PC-9 (cell line): ENCODE data around the gene MMD2. TPM values are rescaled to one million over a fixed set of nuclear protein-coding genes. Genes with fewer than 3 reads are reported as not detected.

Experiments used
- BruUV-seq: library from RNA; stranded (reverse); fragments of 400-500 nt; replicated peaks from 2 replicates; lab custom pipeline; 2021; lab: Mats Ljungman, UMichigan
- CTCF ChIA-PET: fragments of 300-600 bp; sonication (Branson Sonifier 250); formaldehyde crosslinking; loops from one replicate; lab custom pipeline; 2022; ENCODE audit warnings: antibody characterized with exemption; lab: Charles Lee
- POLR2A ChIA-PET: fragments of 300-600 bp; sonication (Branson Sonifier 250); formaldehyde crosslinking; loops from one replicate; lab custom pipeline; 2022; ENCODE audit warnings: antibody characterized with exemption; ENCODE audit not compliant: unreplicated experiment; lab: Charles Lee
- DNase-seq, 2 experiments: peaks; one replicate each; pipeline versions ENCODE4 v3.0.0 to v3.0.0-alpha.2; 2015 to 2022; ENCODE audit warnings: mixed read lengths in 1 of 2
- H2AFZ ChIP-seq: fragments of 200-600 bp; sonication (generic); 2 replicates; pipeline ENCODE4 v1.8.1; 2017; ENCODE audit warnings: antibody characterized with exemption
- H3F3A ChIP-seq: fragments of 200-600 bp; sonication (generic); 2 replicates; pipeline ENCODE4 v1.8.1; 2017; ENCODE audit warnings: antibody characterized with exemption, mild to moderate bottlenecking, low read depth; ENCODE audit not compliant: insufficient read depth
- H3K27ac ChIP-seq: fragments of 200-600 bp; sonication (generic); 2 replicates; pipeline ENCODE4 v1.6.1; 2016; ENCODE audit warnings: mixed run types
- H3K27me3 ChIP-seq: fragments of 200-600 bp; sonication (generic); 2 replicates; pipeline ENCODE4 v1.6.1; 2016; ENCODE audit warnings: low read depth, mixed run types; ENCODE audit not compliant: insufficient read depth
- H3K36me3 ChIP-seq: fragments of 200-600 bp; sonication (generic); 2 replicates; pipeline ENCODE4 v1.6.1; 2016; ENCODE audit warnings: low read depth, mixed run types
- H3K4me1 ChIP-seq: fragments of 200-600 bp; sonication (generic); replicated peaks from 2 replicates; pipeline ENCODE4 v1.6.1; 2016; ENCODE audit warnings: mixed run types; ENCODE audit not compliant: insufficient read depth
- H3K4me2 ChIP-seq: fragments of 200-600 bp; sonication (generic); 2 replicates; pipeline ENCODE4 v1.6.1; 2017; ENCODE audit warnings: mixed run types
- H3K4me3 ChIP-seq: fragments of 200-600 bp; sonication (generic); 2 replicates; pipeline ENCODE4 v1.6.1; 2016; ENCODE audit warnings: mixed run types
- H3K79me2 ChIP-seq: fragments of 200-600 bp; sonication (generic); 2 replicates; pipeline ENCODE4 v1.6.1; 2017; ENCODE audit warnings: low read depth, mixed run types
- H3K9me2 ChIP-seq: fragments of 200-600 bp; sonication (generic); 2 replicates; pipeline ENCODE4 v1.8.1; 2017; ENCODE audit warnings: mild to moderate bottlenecking; ENCODE audit not compliant: insufficient read depth
- H3K9me3 ChIP-seq: fragments of 200-600 bp; sonication (generic); 2 replicates; pipeline ENCODE4 v1.8.1; 2016; ENCODE audit warnings: low read depth; ENCODE audit not compliant: insufficient read depth
- H4K20me1 ChIP-seq: fragments of 200-600 bp; sonication (generic); 2 replicates; pipeline ENCODE4 v1.8.1; 2017; ENCODE audit not compliant: insufficient read depth
- EZH2 ChIP-seq: fragments of 200-600 bp; sonication (generic); IDR thresholded peaks from 2 replicates; pipeline ENCODE4 v1.8.0; 2017; ENCODE audit warnings: antibody characterized with exemption, low read depth
- intact Hi-C: fragments of 100-400 bp; cut with micrococcal nuclease; formaldehyde crosslinking; loops from one replicate; pipeline ENCODE4 v1.10.0; 2022; ENCODE audit not compliant: unreplicated experiment
- total RNA-seq: library from RNA; stranded (reverse); gene quantifications from 2 replicates; pipeline ENCODE4 v1.2.3, GENCODE V29; 2021
- TF ChIP-seq, protein P1 (sequence below): fragments of 200-600 bp; sonication (generic); conservative IDR thresholded peaks from 2 replicates; pipeline ENCODE4 v1.6.1; 2017; ENCODE audit warnings: mixed run types, antibody characterized with exemption, mild to moderate bottlenecking, moderate library complexity

The MMD2 gene
- total RNA-seq, 1 experiment from 2014 or later: not detected

DNA sequence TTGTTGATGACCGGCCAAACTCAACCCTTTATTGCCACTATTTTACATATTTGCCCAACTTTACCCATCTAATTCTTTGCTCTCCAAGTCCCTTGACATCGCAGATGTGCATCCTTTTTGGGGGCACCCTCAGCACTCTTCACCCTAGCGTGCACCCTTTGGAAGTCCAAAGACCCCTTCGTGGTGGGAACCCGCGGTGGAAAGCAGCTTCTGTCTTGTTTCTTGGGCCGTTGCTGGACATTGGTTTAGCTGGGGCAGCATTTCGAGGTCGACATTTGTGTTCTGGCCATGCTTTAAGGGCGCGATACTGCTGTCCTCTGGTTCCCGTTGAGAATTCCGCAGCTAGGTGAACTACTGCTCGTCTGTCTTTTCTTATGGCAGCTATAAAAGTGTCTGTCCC, 96.8 kb downstream of the MMD2 start:
- Histone ChIP-seq H3K36me3 (no peaks in the 10 kb centered on the region), H2AFZ (no peak overlapping the region), H3K4me1 (no peaks in the 10 kb centered on the region), H3K27me3 (peaks cover 96% of the 10 kb centered on the region), H3K4me2 (no peak overlapping the region), H3K4me3 (no peak overlapping the region), H3K79me2 (no peaks in the 10 kb centered on the region), H3K9me2 (no peaks in the 10 kb centered on the region), H3K27ac (no peak overlapping the region), H3K9me3 (0 out of 2 replicates have a peak, but pooled peaks cover 8% of the 10 kb centered on the region), H3F3A (no peaks in the 10 kb centered on the region), H4K20me1 (no peaks in the 10 kb centered on the region)
- intact Hi-C loops: no loop called here
- ChIA-PET CTCF (no interaction called here), POLR2A (no interaction called here)
- TF ChIP-seq, protein P1, sequence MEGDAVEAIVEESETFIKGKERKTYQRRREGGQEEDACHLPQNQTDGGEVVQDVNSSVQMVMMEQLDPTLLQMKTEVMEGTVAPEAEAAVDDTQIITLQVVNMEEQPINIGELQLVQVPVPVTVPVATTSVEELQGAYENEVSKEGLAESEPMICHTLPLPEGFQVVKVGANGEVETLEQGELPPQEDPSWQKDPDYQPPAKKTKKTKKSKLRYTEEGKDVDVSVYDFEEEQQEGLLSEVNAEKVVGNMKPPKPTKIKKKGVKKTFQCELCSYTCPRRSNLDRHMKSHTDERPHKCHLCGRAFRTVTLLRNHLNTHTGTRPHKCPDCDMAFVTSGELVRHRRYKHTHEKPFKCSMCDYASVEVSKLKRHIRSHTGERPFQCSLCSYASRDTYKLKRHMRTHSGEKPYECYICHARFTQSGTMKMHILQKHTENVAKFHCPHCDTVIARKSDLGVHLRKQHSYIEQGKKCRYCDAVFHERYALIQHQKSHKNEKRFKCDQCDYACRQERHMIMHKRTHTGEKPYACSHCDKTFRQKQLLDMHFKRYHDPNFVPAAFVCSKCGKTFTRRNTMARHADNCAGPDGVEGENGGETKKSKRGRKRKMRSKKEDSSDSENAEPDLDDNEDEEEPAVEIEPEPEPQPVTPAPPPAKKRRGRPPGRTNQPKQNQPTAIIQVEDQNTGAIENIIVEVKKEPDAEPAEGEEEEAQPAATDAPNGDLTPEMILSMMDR: no peak
- no peak for TF ChIP-seq EZH2
- no peak for DNase-seq
- BruUV-seq: no TSS peak

DNA sequence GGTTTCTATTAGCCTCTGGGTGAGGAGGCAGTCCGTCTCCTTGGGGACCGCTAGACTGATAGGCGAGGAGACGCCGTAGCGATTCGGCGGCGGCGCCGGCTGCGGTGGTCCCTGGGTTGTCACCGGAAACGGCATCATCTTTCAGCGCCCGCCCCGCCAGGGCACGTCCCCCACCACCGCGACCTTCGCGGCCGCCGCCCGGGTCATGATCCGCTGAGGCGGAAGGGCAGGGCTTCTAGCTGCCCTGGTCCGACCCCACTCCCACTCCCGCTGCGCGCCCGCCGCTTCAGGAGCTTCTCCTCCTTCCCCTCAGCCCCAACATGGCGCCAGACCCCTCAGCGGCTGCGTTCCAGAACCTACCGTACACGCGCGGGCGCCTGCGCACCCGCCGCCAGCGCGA, 97.3 kb downstream of the MMD2 start, which contains the start of gene PAPOLB:
TSS of gene PAPOLB (minus strand) at position 358 of the 400 bp plus-strand sequence. CDS start at position 138, 220 bp downstream.
- Histone ChIP-seq H3K27me3 (peaks cover 96% of the 10 kb centered on the region), H3K27ac (no peak within 1 kb of the TSS), H3K4me3 (no peak within 1 kb of the TSS), H3K9me3 (0 out of 2 replicates have a peak, but pooled peaks cover 11% of the 10 kb centered on the region), H3K36me3 (no peaks in the 10 kb centered on the region), H3F3A (no peaks in the 10 kb centered on the region), H3K9me2 (no peaks in the 10 kb centered on the region), H2AFZ (no peak within 1 kb of the TSS), H3K4me2 (no peak within 1 kb of the TSS), H4K20me1 (no peaks in the 10 kb centered on the region), H3K4me1 (no peaks in the 10 kb centered on the region), H3K79me2 (no peaks in the 10 kb centered on the region)
- intact Hi-C loops: no loop called here
- no peak for DNase-seq
- BruUV-seq: no TSS peak
- no peak for TF ChIP-seq EZH2
- TF ChIP-seq, protein P1: no peak
- POLR2A ChIA-PET: no interaction called here
- CTCF ChIA-PET: no interaction called here

DNA sequence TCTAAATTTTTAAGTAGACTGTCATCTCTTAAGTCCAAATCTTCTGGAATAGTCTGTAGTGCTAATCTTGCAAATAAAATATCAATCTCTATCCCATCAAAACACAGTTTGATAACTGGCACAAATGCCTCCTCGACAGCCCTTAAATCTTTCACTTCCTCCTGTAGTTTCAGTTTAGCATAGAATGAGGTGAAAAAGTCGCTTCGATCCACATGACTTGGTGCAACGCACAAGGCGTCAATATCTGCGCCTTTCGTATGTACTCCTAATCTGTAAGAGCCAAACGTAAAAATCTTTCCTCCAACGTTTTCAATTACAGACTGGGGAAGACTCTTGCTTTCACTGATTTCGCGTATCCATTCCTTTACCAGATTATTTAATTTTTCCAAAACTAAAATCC, 97.8 kb downstream of the MMD2 start:
- Histone ChIP-seq H3K9me3 (0 out of 2 replicates have a peak, but pooled peaks cover 11% of the 10 kb centered on the region), H3K27me3 (peaks cover 96% of the 10 kb centered on the region)

More for the DNA sequence above, 97.8 kb downstream of the MMD2 start:
- H3K79me2 ChIP-seq: no peaks in the 10 kb centered on the region
- no peak for TF ChIP-seq EZH2
- TF ChIP-seq, protein P1: no peak
- ChIA-PET POLR2A (no interaction called here), CTCF (no interaction called here)
- H3K4me3 ChIP-seq: no peak overlapping the region
- no peaks in the 10 kb centered on the region for H3K9me2 ChIP-seq
- H3K4me1 ChIP-seq: no peaks in the 10 kb centered on the region
- H3F3A ChIP-seq: no peaks in the 10 kb centered on the region
- H2AFZ ChIP-seq: no peak overlapping the region
- intact Hi-C loops: no loop called here
- no peak for DNase-seq
- H3K4me2 ChIP-seq: no peak overlapping the region
- no peaks in the 10 kb centered on the region for H3K36me3 ChIP-seq
- no peaks in the 10 kb centered on the region for H4K20me1 ChIP-seq
- H3K27ac ChIP-seq: no peak overlapping the region
- BruUV-seq: no TSS peak
